ENCODE data around the gene CDC25B.

DNA sequence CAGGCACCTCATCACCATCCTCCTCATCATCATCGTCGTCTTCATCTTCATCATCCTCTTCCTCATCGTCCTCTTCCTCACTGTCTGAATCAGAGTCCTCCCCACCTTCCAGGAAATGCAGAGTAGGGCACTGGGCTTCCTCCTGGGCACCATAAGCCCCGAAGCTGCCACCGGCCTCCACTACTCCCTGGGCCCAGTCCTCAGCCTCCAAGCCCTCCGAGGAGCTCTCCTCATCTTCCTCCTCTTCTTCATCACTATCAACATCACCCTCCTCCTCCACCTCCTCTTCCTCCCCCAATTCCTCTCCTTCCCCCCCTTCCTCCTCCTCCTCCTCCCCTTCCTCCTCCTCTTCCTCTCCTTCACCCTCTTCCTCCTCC, 11.3 kb upstream of the CDC25B start:
- TF ChIP-seq, protein P1, sequence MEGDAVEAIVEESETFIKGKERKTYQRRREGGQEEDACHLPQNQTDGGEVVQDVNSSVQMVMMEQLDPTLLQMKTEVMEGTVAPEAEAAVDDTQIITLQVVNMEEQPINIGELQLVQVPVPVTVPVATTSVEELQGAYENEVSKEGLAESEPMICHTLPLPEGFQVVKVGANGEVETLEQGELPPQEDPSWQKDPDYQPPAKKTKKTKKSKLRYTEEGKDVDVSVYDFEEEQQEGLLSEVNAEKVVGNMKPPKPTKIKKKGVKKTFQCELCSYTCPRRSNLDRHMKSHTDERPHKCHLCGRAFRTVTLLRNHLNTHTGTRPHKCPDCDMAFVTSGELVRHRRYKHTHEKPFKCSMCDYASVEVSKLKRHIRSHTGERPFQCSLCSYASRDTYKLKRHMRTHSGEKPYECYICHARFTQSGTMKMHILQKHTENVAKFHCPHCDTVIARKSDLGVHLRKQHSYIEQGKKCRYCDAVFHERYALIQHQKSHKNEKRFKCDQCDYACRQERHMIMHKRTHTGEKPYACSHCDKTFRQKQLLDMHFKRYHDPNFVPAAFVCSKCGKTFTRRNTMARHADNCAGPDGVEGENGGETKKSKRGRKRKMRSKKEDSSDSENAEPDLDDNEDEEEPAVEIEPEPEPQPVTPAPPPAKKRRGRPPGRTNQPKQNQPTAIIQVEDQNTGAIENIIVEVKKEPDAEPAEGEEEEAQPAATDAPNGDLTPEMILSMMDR (conservative IDR thresholded peaks at IDR 0.05; ENCODE audit: low read length), result no peak
- no peak for TF ChIP-seq EZH2phosphoT487 (IDR thresholded peaks at IDR 0.05; ENCODE audit: borderline replicate concordance)
